Stimulated activated naive CD8-positive, alpha-beta T cell treated with anti-CD3 and anti-CD28 coated beads, Interleukin-15, Interleukin-2, amounts not matched to agents 100 ng/mL and 50 ng/mL, for 24 hours (primary cell): Measurements from ENCODE around the gene WLS.
"Not testable (repeated sequence)": the region's sequence is repeated elsewhere in the genome, so short reads cannot be mapped to it uniquely, and the experiment has no call there.

Experiments
- H3K27ac Mint-ChIP-seq: one replicate; pipeline ENCODE4 v1.8.0; 2021; ENCODE audit warnings: mild to moderate bottlenecking, mixed read lengths
- H3K27me3 Mint-ChIP-seq: one replicate; pipeline ENCODE4 v1.8.0; 2021; ENCODE audit warnings: mixed read lengths
- H3K36me3 Mint-ChIP-seq: one replicate; pipeline ENCODE4 v1.8.0; 2021; ENCODE audit warnings: low read depth, mixed read lengths
- H3K4me1 Mint-ChIP-seq: one replicate; pipeline ENCODE4 v1.8.0; 2021; ENCODE audit warnings: low read depth, mixed read lengths
- H3K4me3 Mint-ChIP-seq: one replicate; pipeline ENCODE4 v1.8.0; 2021; ENCODE audit warnings: mild to moderate bottlenecking, mixed read lengths
- H3K9me3 Mint-ChIP-seq: one replicate; pipeline ENCODE4 v1.8.0; 2021; ENCODE audit warnings: mixed read lengths

Gene WLS

DNA sequence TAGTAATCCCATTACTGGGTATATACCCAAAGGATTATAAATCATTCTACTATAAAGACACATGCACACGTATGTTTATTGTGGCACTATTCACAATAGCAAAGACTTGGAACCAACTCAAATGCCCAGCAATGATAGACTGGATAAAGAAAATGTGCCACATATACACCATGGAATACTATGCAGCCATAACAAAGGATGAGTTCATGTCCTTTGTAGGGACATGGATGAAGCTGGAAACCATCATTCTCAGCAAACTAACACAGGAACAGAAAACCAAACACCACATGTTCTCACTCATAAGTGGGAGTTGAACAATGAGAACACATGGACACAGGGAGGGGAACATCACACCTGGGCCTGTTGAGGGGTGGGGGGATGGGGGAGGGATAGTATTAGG lies 60.5 kb downstream of the WLS start:
- not testable (repeated sequence) for H3K4me3 Mint-ChIP-seq, H3K27me3 Mint-ChIP-seq, H3K9me3 Mint-ChIP-seq, H3K27ac Mint-ChIP-seq, H3K4me1 Mint-ChIP-seq, H3K36me3 Mint-ChIP-seq

DNA sequence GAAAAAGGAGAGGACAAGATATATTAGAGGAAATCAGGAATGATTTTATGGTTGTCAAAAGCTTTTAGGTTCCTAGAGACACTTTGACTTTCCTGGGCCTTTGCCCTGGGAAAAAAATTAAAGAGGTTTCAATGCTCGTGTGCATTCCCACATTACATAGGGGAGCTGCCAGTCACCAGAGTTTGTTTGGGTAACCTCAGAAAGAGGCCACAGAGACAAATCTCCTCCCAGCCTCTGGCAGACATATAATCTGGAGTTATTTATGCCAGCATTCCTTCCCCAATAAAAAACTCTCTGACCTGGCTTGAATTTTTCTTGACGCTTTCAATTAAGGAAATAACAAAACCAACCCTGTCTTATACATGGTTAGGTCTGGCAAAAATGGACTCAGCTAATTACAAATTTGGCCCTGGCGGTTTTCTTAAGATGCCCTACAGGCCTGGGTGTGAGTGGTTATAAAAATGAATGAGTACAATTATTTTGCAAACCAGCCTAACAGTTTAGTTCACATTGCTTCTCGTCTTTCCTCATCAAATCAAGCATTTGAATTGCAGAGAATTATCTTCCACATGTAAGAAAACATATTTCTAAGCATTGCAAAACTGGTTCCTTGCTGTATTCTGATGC lies 63.7 kb downstream of the WLS start:
- H3K27me3 Mint-ChIP-seq, result peaks cover 6% of the 10 kb centered on the region
- no peaks in the 10 kb centered on the region for H3K36me3 Mint-ChIP-seq
- no peak overlapping the region for H3K27ac Mint-ChIP-seq
- H3K4me1 Mint-ChIP-seq, result no peaks in the 10 kb centered on the region
- H3K9me3 Mint-ChIP-seq, result no peaks in the 10 kb centered on the region
- H3K4me3 Mint-ChIP-seq, result no peak overlapping the region

DNA sequence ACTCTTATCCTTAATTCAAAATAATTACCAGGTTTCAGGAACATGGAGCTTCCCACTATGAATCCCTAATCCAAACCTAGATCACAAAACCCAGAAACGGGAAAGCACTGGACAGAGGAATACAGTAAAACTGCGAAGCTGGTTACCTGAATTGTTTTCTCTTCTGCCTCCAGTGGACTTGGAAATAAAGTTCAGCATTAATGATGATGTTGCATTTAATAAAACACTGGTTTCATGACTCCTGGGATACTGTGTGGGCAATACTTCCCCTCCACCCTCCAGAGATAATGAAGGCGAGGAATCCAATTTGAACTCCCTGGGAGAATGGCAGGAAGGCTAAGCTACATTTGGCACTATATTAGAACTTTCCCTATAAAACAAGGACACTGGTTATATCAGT lies 65.1 kb downstream of the WLS start:
- Mint-ChIP-seq H3K27ac (no peak overlapping the region), H3K9me3 (no peaks in the 10 kb centered on the region), H3K4me1 (no peaks in the 10 kb centered on the region), H3K27me3 (peaks cover 4% of the 10 kb centered on the region), H3K4me3 (no peak overlapping the region), H3K36me3 (no peaks in the 10 kb centered on the region)

DNA sequence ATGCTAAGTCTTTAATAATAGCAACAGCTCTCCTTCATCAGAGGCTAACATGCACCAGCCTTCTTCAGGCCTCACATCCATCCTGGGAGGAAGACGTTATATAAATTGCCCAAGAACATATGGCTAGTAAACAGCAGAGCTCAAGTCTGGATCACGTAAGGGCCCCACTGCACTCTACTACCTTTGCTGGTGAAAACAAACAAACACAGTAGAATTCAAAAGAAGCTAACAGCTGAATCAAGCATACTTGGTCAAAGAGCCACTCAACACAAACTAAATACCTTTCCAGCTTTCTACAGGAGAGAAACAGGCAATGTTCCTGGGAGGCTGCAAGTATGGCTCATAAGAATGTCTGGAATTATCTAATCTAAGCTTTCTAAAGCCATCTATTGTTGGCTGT lies 66.0 kb downstream of the WLS start:
- Mint-ChIP-seq H3K27ac (no peak overlapping the region), H3K9me3 (no peaks in the 10 kb centered on the region), H3K27me3 (peaks cover 4% of the 10 kb centered on the region), H3K4me1 (no peaks in the 10 kb centered on the region), H3K4me3 (no peak overlapping the region), H3K36me3 (no peaks in the 10 kb centered on the region)

GRCh38 chr1:68165665-68166064 lies 66.7 kb downstream of the WLS start:
- no peaks in the 10 kb centered on the region for H3K9me3 Mint-ChIP-seq
- no peak overlapping the region for H3K4me3 Mint-ChIP-seq
- H3K36me3 Mint-ChIP-seq, result no peaks in the 10 kb centered on the region
- no peaks in the 10 kb centered on the region for H3K4me1 Mint-ChIP-seq
- H3K27me3 Mint-ChIP-seq, result peaks cover 4% of the 10 kb centered on the region
- no peak overlapping the region for H3K27ac Mint-ChIP-seq

GRCh38 chr1:68164918-68165317 lies 67.4 kb downstream of the WLS start:
- no peaks in the 10 kb centered on the region for H3K9me3 Mint-ChIP-seq
- peaks cover 4% of the 10 kb centered on the region for H3K27me3 Mint-ChIP-seq
- no peak overlapping the region for H3K4me3 Mint-ChIP-seq
- H3K4me1 Mint-ChIP-seq, result no peaks in the 10 kb centered on the region
- no peak overlapping the region for H3K27ac Mint-ChIP-seq
- no peaks in the 10 kb centered on the region for H3K36me3 Mint-ChIP-seq

GRCh38 chr1:68163220-68163619 lies 69.1 kb downstream of the WLS start:
- H3K36me3 Mint-ChIP-seq, result no peaks in the 10 kb centered on the region
- H3K9me3 Mint-ChIP-seq, result no peaks in the 10 kb centered on the region
- no peaks in the 10 kb centered on the region for H3K4me1 Mint-ChIP-seq
- peaks cover 4% of the 10 kb centered on the region for H3K27me3 Mint-ChIP-seq
- H3K4me3 Mint-ChIP-seq, result no peak overlapping the region
- H3K27ac Mint-ChIP-seq, result no peak overlapping the region

DNA sequence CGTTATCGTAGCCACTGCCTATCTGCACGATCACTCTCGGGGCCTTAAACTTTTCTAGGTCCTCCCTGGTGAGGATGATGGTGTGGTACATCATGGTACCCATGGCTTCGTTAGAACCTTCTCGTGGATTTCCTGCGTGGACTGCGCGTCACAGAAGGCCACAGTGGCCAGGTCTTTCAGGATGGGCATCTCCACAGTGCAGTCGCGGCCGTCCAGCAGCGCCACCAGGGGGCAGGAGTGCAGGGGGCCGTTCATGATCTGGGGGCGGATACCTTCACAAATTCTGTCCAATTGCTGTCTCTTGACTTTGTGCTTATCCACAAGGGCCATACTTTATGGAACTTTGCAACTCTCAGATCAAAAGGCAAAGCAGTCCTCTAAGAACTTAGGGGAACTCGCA lies 69.6 kb downstream of the WLS start:
- H3K36me3 Mint-ChIP-seq, result no peaks in the 10 kb centered on the region

DNA sequence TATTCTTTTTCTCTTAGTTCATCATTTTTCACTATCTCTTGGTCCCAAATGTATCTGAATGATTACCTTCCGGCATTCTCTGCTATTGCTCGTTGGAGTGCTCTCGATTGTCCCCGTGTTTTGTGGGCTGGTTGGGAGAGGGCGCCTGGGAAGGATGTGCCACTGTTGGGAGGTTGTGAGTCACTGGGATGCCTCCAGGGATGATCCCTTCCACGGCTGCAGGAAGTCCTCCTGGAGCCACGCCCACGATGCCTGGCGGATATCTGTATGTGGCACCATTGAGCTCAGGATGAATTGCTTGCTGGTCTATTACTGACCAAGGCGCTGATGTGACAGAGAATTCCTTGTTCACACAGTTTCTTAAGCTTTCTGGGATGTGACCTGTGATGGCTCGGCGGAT lies 70.7 kb downstream of the WLS start:
- H3K9me3 Mint-ChIP-seq, H3K4me3 Mint-ChIP-seq, H3K27me3 Mint-ChIP-seq, H3K4me1 Mint-ChIP-seq, H3K36me3 Mint-ChIP-seq, H3K27ac Mint-ChIP-seq: not testable (repeated sequence)

More for the DNA sequence above, 69.6 kb downstream of the WLS start:
- H3K27ac Mint-ChIP-seq, result no peak overlapping the region
- H3K4me1 Mint-ChIP-seq, result no peaks in the 10 kb centered on the region
- H3K27me3 Mint-ChIP-seq, result peaks cover 4% of the 10 kb centered on the region
- no peaks in the 10 kb centered on the region for H3K9me3 Mint-ChIP-seq
- no peak overlapping the region for H3K4me3 Mint-ChIP-seq

DNA sequence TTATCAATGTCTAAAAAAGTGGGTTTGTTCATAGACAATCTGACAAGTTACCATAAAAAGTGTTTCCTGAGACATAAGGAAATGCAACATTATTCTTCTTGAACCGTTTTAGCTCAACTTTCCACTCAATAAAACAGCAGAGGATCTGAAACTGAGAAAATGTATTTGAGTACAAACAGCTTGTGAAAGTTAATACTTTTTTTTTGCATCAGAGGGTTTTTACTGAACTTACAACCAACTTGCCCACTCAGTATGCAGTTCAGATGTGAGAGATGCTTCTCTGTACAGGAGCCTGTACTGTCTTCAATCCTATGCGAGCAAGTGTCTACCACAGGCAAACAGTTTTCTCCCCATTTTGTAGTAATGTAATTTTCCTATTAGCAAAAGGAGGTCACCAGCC lies 71.4 kb downstream of the WLS start:
- H3K36me3 Mint-ChIP-seq, H3K4me1 Mint-ChIP-seq, H3K9me3 Mint-ChIP-seq, H3K27ac Mint-ChIP-seq, H3K27me3 Mint-ChIP-seq, H3K4me3 Mint-ChIP-seq: not testable (repeated sequence)

GRCh38 chr1:68160021-68160420 lies 72.3 kb downstream of the WLS start:
- Mint-ChIP-seq H3K27me3 (peaks cover 4% of the 10 kb centered on the region), H3K4me1 (no peaks in the 10 kb centered on the region), H3K27ac (no peak overlapping the region), H3K9me3 (no peaks in the 10 kb centered on the region), H3K36me3 (no peaks in the 10 kb centered on the region), H3K4me3 (no peak overlapping the region)

DNA sequence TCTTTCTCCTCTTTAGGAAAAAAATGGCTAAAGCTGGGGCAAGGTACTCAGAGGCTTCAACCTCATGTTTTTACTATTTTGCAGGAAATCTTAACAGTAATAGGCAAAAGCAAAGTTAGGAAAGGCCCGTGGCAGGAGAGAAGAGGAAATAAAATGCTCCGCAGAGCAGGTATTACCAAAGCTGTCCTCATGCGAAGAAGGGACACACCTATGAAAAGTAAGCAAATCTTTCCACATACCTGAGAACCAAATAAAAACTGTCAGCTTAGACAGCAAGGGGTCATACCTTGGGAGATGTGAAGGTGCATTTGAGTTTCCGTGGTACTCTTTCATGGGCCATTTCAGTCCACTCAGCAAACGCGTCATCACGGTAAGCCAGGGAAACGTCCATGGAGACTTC lies 73.5 kb downstream of the WLS start:
- Mint-ChIP-seq H3K9me3 (no peaks in the 10 kb centered on the region), H3K4me3 (no peak overlapping the region), H3K4me1 (no peaks in the 10 kb centered on the region), H3K27ac (no peak overlapping the region), H3K36me3 (no peaks in the 10 kb centered on the region), H3K27me3 (peaks cover under 1% of the 10 kb centered on the region)

- Mint-ChIP-seq H3K4me1 (no peaks in the 10 kb centered on the region), H3K27me3 (no peaks in the 10 kb centered on the region), H3K27ac (no peak overlapping the region), H3K4me3 (no peak overlapping the region), H3K36me3 (no peaks in the 10 kb centered on the region), H3K9me3 (no peaks in the 10 kb centered on the region)
Observed at GRCh38 chr1:68157416-68157815, 74.9 kb downstream of the WLS start.

GRCh38 chr1:68151690-68152089 lies 80.6 kb downstream of the WLS start:
- Mint-ChIP-seq H3K4me3 (no peak overlapping the region), H3K36me3 (no peaks in the 10 kb centered on the region), H3K27ac (no peak overlapping the region), H3K9me3 (no peaks in the 10 kb centered on the region), H3K4me1 (no peaks in the 10 kb centered on the region), H3K27me3 (no peaks in the 10 kb centered on the region)

GRCh38 chr1:68149907-68150306 lies 82.4 kb downstream of the WLS start:
- Mint-ChIP-seq H3K27ac (no peak overlapping the region), H3K9me3 (no peaks in the 10 kb centered on the region), H3K4me3 (no peak overlapping the region), H3K27me3 (no peaks in the 10 kb centered on the region), H3K4me1 (no peaks in the 10 kb centered on the region), H3K36me3 (no peaks in the 10 kb centered on the region)

- Mint-ChIP-seq H3K36me3 (no peaks in the 10 kb centered on the region), H3K4me1 (no peaks in the 10 kb centered on the region), H3K27ac (no peak overlapping the region), H3K27me3 (no peaks in the 10 kb centered on the region), H3K9me3 (no peaks in the 10 kb centered on the region), H3K4me3 (no peak overlapping the region)
Observed at GRCh38 chr1:68149110-68149798, 83.1 kb downstream of the WLS start.
